WERI-Rb-1 (cell line): ENCODE measurements around the gene TTC7B.

Experiments
- DNase-seq: peaks from one replicate; pipeline ENCODE4 v3.0.0-alpha.2; 2020
- H3K27ac ChIP-seq: fragments of 250-450 bp; sonication (Bioruptor Pico); 2 replicates; pipeline ENCODE4 v1.5.1; 2020; ENCODE audit warnings: mild to moderate bottlenecking, moderate library complexity
- H3K27me3 ChIP-seq: fragments of 250-450 bp; sonication (Bioruptor Pico); 2 replicates; pipeline ENCODE4 v1.5.1; 2021; ENCODE audit warnings: mild to moderate bottlenecking, low read depth, moderate library complexity; ENCODE audit not compliant: insufficient read depth, severe bottlenecking
- H3K36me3 ChIP-seq: fragments of 250-450 bp; sonication (Bioruptor Pico); 2 replicates; pipeline ENCODE4 v1.5.1; 2020; ENCODE audit warnings: mild to moderate bottlenecking, moderate library complexity
- H3K4me3 ChIP-seq: 2 replicates; pipeline ENCODE4 v1.5.1; 2011; ENCODE audit warnings: low read depth, mild to moderate bottlenecking, control low read depth, low read length
- H3K9me3 ChIP-seq: fragments of 250-450 bp; sonication (Bioruptor Pico); 2 replicates; pipeline ENCODE4 v1.5.1; 2021; ENCODE audit warnings: mild to moderate bottlenecking, moderate library complexity; ENCODE audit not compliant: severe bottlenecking
- TF ChIP-seq, protein P1 (sequence below): IDR thresholded peaks from 2 replicates; pipeline ENCODE4 v1.5.1; 2011; ENCODE audit warnings: low read depth, mild to moderate bottlenecking, control low read depth, inconsistent platforms, low read length

The TTC7B gene

DNA sequence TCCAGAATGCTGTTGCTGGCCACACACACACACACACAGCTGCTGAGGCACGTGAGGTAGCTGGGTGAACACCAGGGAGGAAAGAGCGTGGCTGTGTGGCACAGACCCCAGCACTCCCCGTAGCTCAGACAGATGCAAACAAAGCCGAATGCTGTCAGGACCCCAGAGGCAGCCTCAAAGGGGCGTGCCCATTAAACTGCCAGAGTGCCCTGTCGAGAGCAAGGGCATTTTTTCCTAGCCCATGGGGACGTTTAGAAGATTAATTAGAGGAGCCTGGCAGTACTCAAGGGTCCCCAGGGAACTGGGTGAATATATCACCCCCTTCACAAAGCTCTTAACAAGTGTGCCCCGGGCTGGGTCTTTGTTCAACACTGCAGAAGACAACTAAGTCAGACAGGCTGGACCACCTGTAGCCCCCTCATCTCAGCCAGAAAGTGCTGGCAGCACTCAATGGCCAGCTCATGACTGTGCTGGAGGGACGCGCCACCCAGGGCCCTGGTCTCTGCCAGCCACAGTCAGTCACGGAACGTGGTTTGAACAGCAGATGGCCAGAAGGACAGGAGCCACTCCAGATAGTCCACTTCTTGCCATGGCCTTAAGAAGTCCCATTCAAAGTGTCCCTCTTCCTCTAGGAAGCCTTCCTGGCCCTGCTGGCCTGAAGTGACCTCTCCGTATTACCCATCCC lies 37.5 kb downstream of the TTC7B start:
- peaks cover 88% of the 10 kb centered on the region for H3K36me3 ChIP-seq
- H3K4me3 ChIP-seq = no peak overlapping the region
- H3K27me3 ChIP-seq = no peaks in the 10 kb centered on the region
- DNase-seq = no peak
- TF ChIP-seq, protein P1, sequence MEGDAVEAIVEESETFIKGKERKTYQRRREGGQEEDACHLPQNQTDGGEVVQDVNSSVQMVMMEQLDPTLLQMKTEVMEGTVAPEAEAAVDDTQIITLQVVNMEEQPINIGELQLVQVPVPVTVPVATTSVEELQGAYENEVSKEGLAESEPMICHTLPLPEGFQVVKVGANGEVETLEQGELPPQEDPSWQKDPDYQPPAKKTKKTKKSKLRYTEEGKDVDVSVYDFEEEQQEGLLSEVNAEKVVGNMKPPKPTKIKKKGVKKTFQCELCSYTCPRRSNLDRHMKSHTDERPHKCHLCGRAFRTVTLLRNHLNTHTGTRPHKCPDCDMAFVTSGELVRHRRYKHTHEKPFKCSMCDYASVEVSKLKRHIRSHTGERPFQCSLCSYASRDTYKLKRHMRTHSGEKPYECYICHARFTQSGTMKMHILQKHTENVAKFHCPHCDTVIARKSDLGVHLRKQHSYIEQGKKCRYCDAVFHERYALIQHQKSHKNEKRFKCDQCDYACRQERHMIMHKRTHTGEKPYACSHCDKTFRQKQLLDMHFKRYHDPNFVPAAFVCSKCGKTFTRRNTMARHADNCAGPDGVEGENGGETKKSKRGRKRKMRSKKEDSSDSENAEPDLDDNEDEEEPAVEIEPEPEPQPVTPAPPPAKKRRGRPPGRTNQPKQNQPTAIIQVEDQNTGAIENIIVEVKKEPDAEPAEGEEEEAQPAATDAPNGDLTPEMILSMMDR = no peak
- H3K27ac ChIP-seq = no peak overlapping the region
- H3K9me3 ChIP-seq = no peaks in the 10 kb centered on the region

DNA sequence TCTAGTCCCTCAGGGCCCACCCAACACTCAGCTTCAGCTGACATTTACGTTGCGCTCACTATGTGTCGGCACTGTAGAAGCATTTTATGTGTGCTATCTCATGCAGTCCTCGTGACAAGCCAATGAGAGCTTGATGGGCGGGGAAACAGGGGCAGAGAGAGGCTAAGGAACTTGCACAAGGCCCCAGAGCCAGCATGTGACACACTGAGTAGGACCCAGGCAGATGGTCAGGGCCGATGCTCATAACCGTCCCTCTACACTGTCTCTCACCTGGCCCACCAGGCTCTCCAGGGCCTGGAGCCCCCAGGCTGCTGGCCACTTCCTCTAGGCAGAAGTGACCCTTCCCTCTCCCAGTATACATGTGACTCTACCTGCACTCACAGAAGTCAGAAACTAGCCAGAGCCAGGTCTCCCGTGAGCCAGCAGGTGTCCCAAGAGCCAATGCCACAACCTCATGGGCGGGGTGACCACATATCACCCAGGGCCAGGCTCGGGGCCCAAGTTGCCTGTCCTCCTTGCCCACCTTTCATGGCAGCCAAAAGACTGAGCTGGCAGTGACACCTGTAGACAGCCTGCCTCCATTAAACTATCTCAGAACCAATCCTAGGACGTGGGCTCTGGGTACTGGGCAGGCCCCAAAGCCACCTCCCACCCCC lies 38.3 kb downstream of the TTC7B start:
- Histone ChIP-seq H3K9me3 (no peaks in the 10 kb centered on the region), H3K36me3 (peaks cover 80% of the 10 kb centered on the region), H3K27ac (no peak overlapping the region), H3K27me3 (no peaks in the 10 kb centered on the region), H3K4me3 (no peak overlapping the region)
- DNase-seq = no peak
- TF ChIP-seq, protein P1 = no peak

DNA sequence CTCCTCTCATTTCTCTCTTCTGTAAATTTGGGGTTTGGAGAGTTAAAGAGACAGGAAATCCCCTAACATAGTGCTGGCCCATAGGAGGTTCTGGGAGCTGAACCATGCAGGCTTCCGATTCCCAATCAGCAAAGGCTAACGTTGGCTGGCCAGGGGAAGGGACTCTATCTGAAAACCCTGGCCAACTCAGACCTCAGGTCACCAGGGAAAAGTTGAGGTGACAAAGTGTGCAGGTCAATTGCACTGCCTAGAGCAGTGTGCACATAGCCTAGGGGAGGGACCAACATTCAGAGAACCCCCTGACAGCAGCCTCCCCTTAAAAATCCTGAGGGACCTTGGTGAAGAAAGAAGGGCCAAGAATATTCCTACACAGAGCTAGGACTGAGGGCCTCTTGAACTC lies 38.9 kb downstream of the TTC7B start:
- H3K4me3 ChIP-seq = no peak overlapping the region
- no peak for DNase-seq
- no peaks in the 10 kb centered on the region for H3K9me3 ChIP-seq
- TF ChIP-seq, protein P1 = no peak
- H3K27me3 ChIP-seq = no peaks in the 10 kb centered on the region
- peaks cover 79% of the 10 kb centered on the region for H3K36me3 ChIP-seq
- H3K27ac ChIP-seq = no peak overlapping the region

DNA sequence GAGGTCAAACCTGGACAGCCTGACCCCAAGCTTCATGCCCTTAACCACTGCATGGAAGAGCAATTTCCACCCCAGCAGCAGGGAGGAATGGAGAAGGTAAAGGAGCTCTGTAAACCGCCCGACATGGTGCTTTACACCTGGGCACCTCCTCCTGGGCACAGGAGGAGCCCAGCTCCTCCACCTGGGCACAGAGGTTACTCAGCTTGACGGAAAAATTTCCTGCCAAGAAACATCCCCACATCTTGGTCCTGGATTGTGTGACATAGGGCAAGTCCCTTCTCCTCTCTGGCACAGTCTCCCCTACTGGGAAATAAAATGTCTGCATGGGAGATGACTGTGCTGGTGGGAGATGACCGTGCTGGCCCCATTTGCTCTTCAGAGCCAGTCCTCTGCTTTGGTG lies 40.8 kb downstream of the TTC7B start:
- TF ChIP-seq, protein P1 = no peak
- peak overlapping the region; percentile 55 for H3K27ac ChIP-seq
- DNase-seq = no peak
- H3K36me3 ChIP-seq = peaks cover 69% of the 10 kb centered on the region
- H3K27me3 ChIP-seq = no peaks in the 10 kb centered on the region
- H3K9me3 ChIP-seq = no peaks in the 10 kb centered on the region
- no peak overlapping the region for H3K4me3 ChIP-seq

DNA sequence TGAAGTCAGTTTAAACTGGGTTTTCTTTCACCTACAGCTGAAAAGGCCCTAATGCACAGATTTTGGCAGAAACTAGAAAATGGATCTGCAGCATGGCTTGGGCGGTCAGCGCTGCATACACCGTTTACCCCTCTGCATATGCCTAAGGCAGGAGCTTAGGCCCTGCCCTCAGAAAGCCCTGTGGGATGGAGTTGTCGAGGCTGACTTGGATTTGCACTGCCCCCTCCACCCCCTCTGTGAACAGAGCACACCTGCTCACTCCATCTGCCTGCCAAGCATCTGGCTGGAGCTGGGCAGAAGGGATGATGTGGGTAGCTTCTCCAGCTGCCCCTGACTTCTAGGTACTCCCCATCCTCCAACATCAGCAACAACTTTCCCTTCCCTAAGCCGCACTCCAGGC lies 41.9 kb downstream of the TTC7B start:
- no peak overlapping the region for H3K4me3 ChIP-seq
- peak; percentile 88 for DNase-seq
- H3K27ac ChIP-seq = peak overlapping the region; percentile 54
- TF ChIP-seq, protein P1 = no peak
- no peaks in the 10 kb centered on the region for H3K9me3 ChIP-seq
- H3K27me3 ChIP-seq = no peaks in the 10 kb centered on the region
- H3K36me3 ChIP-seq = peaks cover 68% of the 10 kb centered on the region

DNA sequence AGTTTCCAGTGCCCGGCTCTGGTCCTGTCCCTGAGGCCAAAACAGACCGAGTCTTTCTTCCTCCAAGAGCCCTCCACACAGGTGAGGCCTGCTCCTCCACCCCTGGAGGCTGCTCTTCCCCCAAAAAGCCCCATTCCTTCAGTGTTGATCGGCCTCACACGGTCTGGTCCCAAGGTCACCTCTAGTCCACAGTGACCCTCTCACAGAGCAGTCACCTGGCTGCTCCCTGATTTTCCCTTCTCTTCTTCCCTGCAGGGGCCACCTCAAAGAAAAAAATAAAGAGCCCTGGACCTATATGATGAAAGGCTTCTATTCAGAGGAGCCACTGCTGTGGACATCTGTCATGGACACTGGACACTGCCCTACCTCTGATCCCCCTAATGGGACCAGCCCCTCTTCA lies 42.5 kb downstream of the TTC7B start:
- DNase-seq = no peak
- no peaks in the 10 kb centered on the region for H3K9me3 ChIP-seq
- TF ChIP-seq, protein P1 = no peak
- no peaks in the 10 kb centered on the region for H3K27me3 ChIP-seq
- H3K36me3 ChIP-seq = peaks cover 68% of the 10 kb centered on the region
- no peak overlapping the region for H3K4me3 ChIP-seq
- peak overlapping the region; percentile 54 for H3K27ac ChIP-seq
